Measurements from ENCODE around the gene PTPRG.

The PTPRG gene

DNA sequence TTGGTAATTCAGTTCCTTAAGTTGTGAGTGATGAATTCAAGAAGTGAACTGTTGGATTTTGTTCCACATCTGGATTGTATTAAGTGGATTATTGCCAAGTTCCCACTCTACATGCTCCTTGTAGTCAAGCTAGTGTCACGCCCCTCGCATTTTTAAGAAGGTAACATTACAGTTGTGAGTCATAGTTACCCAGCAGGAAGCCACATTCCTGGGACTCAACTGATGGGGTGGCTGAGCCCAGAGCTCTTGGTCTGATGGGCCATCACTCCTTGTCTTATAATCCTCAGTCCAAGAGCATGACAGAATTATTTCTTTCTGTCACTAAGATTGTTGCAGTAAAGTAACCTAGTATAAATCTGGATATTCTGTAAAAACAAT is 102.7 kb downstream of the PTPRG start:
- no peak for DNase-seq

DNA sequence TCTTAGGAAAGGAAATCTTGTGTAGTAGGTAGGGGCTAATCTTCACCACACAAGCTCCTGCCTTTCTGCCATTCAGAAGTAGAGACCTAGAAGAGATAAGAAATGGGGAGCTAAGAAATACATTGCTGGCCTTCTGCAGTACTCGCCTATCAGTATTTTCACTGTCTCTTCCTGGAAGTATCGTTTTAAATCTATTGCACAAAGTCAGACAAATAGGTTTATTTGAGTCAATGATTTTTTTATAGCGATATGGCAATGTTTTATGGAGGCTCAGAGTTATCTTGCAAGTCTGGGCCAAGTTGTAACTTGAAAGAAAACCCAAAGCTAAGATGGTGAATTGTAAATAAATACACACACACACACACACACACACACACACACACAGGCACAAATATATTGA is 103.8 kb downstream of the PTPRG start:
- no peak for DNase-seq

DNA sequence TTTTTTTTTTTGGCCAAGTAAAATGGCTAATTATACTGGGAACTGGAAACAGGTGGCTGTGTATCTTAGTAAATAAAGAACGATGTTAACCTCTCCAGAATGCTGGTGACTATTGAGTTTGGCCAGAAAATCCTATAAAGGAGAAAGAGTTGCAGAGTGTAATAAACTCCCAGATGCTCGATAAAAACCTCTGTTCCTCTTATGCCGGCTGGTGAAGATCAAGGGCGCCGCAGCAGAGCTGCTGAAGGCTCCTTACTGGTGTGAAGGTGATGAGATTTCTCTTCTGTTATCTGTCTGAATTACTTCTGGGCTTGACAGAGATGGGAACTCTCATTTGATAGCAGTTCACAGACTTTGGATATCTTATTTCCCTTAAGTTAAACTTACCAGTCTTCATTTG is 104.6 kb downstream of the PTPRG start:
- DNase-seq: no peak

DNA sequence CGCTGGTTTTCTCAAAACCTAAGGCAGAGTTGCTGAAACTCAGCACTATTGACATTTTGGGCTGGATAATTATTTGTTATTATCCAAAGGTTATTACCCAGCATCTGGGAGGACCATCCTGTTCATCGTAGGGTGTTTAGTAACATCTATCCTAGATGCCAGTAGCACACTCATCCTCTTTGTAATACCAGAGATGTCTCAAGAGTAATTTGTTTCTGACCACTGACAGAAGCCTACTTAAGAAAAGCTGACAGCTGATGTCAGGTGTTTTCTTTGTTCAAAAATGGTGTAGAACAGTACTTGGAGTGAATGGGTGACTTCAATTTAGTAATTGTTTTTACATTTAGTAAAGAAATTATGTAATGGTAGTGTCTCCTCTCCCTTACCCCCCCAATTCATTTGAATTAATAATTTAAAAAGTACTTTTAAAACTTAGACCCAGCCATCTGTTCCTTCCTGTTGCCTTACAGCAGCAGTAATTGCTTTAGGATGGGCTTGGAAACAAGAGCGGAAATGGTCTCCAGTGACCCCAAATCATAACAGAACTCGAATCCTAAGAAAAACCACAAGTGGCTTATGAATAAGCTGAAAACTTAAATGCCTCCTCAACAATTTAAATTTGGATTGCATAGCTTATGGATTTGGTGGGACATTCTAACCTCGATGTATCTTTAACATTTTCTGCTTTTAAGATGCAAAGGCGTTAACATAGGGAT is 105.4 kb downstream of the PTPRG start:
- DNase-seq: no peak

DNA sequence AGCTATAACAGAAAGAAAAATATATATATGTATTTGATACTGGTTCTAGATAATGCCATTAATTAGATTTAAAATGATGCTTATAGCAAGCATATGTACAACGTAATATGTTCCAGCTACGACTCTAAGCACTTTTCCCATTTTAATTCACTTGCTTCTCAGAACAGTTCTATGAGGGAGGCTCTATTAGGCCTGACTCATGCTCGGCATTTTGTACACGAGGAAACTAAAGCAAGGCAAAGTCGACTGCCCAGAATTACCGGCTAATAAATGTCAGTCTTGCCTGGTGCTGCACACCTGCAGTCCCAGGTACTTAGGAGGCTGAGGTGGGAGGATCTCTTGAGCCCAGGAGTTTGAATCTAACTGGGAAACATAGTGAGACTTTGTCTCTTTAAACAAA is 106.0 kb downstream of the PTPRG start:
- DNase-seq: no peak

DNA sequence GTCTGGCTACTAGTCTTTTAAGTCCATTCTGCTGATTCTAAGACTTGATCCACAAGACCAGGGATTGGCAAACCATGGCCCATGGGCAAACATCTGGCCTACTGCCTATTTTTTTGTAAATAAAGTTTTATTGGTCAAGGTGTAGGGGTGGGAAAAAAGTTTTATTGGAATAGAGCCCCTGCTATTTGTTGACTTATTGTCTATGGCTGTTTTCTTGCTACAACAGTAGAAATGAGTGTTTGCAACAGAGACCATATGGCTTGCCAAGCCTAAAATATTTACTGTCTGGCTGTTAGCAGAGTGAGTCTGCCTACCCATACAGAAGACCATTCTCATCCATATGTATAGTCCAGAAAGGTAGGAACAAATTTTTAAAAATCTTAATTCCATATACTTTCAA is 106.4 kb downstream of the PTPRG start:
- no peak for DNase-seq

DNA sequence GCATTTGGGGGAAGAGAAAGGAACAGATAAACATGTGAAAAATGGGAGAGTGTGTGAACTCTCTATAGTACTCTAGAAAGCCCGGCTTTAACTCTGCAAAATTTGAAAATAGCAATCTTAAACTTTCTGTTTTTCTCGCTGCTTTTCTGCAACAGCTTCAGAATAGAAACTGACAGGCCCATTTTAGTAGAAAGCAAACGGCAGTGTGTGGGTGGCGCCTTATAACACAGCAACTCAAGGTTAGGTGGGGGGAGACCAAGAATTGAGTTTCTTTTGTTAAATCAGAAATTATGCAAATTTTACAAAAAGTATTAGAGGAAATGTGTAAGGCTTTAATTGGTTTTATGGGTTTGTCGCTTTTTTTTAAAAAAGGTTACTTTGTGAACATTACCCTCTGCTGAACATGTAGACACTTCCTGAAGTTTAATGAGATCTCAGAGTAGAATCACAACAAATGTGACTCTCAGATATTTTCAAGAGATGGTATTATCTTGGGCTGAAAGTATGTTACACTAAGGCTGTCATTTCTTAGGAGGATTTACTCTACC is 107.0 kb downstream of the PTPRG start:
- DNase-seq: no peak

DNA sequence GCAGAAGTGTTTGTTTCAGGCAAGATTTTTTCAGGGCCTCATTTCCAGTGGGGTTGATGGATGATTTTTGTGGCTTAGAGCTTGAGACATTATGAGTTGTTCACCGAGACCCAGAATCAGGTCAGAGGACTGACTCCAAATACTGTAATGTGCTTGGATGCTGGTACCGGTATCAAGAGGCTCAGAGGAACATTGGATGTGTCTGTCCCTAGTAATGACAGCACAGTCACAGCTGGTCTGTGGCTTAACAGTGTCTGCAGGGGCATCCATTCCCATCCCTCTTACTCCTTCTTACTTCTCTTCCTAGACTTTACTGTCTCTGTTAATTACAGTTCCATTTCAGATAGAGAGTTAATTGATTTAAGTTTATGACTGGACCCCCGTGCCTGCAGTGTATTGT is 107.8 kb downstream of the PTPRG start:
- no peak for DNase-seq

DNA sequence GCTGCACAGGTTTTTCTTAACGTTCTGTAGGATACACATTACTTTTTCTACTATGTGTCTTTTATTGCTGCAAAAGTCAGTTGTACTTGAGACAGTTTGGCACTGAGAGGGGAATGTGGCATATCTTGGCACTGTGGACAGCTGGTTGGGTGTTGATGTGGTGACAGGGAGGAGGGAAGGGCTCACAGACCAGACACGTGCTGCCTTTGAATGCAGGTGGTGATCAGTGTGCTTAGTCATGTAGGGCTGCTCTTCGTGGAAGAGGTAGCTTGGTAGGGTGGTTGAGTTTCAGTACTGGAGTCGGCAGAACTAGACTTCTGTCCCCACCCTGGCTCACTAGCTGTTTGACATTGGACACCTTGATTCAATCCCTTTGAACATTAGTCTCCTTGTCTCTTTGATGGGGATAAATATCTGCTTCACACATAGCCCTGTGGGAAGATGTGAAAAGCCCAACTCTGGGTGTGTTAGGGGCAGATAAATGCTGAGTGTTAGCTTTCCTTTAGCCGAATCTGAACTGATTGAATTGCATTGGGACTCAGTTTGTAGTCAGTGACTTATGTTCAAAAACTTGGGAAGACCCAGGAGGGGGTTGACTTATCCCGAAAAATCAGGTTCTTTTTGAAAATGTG is 108.4 kb downstream of the PTPRG start:
- no peak for DNase-seq

DNA sequence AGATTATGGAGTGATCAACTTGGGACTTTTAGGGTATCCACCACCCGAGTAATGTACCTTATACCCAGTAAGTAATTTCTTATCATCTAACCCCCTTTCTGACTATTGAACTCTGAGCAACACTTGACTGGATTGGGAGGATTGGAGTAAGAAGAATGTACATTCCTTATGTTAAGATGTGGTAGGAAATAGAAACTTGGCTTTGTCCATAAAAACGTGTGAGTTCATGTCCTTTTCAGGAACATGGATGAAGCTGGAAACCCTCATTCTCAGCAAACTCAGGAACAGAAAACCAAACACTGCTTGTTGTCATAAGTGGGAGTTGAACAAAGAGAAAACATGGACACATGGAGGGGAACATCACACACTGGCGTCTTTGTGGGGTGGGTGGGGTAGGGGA is 112.3 kb downstream of the PTPRG start:
- no peak for DNase-seq

DNA sequence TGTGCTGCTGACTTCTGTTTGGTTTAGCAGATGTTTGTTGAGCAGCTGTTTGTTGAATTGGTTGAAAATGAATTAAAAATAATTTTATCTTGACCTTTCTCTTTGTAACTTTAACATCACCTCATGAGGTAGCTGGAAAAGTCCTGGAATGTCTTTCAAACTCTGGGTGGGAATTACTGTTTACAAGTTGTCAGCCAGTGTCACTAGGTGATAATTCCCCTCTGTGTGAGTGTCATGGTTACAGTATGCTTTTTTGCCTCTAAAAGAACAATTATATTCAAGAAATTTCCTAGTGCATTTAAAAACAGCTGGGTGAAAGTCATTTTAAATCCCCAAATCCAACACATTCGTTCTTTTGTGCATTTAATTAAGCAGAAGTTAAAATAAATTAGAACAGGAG is 113.2 kb downstream of the PTPRG start:
- no peak for DNase-seq

DNA sequence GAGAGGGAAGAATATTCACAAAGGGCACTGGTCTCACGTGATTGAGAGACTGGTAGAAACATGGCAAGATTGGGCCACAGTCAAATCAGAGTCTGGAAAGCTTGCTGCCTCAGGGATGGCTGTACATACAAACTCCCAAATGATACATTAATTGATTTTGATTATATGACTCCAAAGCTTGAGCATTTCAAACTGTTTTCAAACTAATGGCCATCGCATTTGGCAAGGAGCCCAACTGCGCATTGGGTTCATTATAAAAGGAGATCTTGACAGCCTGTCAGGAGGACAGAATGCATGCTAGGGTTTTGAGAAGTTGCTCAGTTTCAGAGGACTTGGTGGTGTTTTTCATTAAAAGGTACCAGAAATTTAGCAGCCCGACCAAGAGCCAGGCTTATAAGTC is 117.7 kb downstream of the PTPRG start:
- no peak for DNase-seq

DNA sequence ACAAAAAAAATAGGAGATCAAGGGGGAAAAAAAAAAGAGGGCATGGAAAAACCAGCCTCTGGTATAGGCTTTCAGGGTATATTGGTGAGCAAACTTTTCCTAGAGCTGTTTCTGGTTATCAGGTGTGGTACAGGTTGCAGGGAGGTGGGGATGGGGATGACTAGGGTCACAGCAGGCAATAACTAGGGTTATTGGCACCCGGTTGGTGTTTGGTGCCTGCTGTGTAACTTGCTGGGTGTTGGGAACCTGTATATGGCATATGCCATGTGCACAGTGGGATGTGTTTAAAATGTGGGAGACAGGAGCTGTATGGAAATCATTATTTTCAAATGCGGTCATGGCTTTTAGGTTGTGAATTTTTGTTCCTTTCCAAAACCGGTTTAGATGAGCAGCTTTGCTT is 119.2 kb downstream of the PTPRG start:
- no peak for DNase-seq

DNA sequence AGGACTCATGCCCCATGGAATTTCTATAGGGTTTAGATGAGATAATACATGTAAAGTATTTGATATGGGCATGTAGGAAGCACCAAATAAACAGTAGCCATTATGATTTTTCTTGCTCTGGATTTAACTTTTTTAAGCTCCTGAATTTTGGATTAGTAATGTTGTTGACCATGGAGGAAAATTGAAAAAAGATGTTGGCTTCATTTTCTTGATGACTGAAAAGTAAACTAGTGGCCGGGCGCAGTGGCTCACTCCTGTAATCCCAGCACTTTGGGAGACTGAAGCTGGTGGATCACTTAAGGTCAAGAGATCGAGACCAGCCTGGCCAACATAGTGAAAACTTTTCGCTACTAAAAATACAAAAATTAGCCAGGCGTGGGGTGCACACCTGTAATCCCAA is 120.3 kb downstream of the PTPRG start:
- DNase-seq: no peak

DNA sequence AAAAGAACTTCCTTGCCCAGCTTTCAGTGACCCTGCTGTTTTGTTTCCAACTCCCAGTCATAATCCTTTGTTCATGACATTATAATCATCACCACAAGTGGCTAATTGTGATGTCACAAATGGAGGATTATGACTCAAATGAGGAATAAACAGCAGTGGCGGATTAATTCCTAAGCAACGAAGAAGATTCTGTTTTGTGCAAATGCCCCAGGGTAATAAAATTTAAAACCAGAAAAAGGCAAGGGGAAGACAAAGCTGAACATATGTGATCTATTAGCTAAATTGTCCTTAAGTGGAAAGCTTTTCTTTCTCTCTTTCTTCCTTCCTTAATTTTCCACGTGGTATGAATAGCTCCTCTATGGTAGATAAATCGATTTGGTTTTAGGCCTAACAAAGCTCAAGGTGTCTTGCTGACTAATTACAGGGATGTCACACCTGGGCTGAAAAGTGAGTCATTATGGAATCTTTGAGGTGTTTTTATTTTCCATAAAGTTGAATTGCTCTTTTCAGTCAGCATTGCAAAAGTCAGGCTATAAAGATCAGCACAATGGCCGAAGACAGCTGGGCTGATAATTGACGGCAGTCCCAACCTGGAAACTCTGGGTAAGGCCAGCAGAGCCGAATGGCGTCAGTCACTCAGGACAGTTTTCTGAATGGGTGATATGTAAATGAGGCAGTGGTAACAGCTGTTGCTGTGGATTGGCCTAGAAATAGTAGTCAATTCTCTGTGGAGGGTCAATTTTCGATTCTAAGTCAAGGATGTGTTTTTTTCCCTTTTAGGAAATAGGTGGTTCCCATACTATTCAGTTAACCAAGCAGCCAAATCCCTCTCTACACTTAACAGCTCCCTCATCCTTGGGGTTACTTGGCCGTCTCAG is 121.5 kb downstream of the PTPRG start:
- DNase-seq: no peak

DNA sequence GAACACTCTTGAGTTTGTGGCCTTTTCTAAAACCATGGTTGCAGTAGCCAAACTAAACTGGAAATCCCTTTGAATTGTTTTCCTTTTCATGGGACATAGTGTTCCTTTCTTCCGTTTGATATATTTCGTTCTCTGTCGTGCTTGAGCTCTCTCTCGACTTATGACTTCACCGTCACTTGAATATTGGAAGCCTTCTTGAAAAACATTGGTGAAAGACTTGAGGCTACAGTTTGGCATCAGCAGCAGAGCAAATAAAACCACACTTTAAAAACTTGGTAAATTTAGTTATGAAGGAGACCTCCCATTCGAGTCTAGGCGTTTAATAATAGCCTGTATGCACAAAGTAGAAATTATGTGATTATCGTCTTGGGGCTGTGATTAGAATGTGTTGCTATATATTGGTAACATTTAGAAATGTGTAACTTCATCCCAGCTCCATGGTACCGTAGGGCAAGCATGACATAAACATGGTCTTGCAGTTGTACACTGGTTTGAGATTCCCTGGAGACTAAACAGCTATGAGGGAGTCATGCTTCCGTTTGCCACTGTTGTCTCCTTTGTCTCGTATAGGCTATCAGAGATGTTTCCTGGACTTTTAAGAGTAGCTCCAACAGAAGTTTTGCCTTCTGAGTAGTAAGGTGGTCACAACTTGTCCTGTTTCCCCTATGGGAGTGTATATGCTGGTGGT is 122.3 kb downstream of the PTPRG start:
- DNase-seq: no peak

DNA sequence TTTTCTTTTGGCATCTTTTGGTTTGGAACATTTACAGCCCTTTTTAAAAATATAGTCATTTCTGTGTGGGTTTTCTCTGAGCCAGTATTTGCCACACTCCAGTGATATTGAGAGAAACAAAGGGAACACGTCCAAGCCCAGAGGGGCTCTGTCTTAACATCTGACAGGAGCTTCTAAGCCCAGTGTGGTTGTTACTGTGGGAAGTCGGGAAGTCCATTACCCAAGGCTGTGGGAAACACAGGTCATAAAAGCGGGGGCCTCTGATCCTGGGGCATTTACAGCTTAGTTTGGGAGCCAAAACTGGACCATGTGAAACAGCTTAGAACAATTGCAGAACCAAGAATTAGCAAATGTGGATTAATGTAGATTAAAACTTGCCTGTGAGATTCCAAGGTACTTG is 123.0 kb downstream of the PTPRG start:
- no peak for DNase-seq

DNA sequence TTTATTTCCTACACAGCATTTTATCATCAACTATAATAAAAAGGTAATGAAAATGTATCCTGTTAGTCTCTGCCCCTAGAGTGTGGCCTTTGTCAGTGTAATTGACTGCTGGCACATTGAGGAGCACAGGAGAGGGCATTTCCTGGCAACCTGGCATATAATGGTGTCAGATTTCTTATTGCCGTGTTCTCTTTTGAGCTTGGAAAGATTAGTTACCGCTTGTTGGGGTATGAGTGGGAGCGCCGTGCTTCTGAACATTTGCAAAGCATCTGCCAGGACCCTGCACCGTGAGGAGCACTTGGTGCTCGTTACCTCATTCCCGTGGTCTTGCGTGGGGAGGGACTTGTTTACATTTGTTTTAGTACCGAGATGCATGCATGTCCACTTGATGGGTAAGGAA is 124.4 kb downstream of the PTPRG start:
- DNase-seq: no peak

DNA sequence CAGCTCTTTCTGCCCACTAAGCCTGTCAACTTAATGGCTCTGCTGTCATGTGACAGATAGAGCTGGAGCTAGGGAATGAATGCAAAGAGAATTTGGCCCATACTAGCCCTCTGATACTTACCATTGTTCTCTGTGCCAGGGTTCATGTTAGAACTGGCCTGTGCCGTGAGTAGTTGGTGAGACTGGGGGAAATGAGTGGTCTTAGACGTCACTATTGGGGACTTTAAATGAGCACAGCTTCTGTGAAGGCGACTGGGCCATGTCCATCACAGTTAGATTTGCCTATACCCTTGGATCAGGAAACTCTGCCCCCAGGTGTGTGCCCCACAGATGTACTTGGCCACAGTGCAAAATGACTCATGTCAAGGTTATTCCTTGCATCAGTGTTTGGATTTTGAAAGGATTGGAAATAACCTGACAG is 124.9 kb downstream of the PTPRG start:
- no peak for DNase-seq

DNA sequence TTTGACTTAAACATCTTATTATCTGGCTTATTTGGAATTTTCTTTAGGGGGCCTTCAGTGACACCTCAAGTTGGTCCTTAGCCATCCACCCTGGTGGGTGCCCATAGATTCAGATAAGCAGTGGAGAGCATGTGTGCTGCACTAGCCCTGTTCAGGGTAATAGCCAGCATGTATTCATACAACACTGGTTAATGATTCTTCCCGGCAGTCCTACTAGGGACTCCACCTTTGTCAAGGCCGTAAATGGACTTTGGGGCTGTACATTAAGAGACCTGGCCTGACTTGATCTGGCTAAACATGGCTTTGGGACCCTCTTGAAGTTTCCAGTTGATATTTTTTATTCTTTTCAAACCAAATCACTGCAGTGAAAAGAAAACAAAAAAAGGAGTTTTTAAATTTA is 125.8 kb downstream of the PTPRG start:
- DNase-seq: no peak

DNA sequence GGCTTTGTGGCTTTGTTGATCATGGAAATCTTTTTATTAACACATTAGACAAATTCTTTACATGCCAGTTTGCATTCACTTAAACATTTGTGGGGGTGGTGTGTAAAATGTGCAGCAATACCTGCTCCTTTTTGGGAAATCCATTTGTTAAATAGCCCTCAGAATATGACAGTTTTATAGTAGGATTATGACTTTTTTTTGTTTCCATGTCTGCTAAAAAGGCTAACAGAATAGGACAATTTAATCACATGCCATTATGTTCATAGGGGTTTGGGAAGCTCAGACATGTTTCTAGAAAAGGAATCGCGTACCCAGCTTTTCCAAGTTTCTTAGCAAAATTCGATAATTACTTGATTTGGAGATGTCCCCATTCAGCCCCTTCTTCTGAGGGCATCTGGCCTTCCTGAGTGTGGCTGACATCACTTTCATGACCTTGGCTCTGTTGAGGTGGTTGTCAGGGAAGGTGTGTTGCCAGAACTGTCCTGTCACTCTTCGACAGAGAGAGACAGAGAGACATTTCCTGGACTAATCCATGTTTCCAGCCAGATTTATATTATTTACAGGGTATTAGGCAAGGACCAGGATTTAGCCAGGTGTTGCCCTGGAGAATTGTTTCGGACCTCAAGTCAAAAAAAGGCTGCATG is 126.4 kb downstream of the PTPRG start:
- no peak for DNase-seq

DNA sequence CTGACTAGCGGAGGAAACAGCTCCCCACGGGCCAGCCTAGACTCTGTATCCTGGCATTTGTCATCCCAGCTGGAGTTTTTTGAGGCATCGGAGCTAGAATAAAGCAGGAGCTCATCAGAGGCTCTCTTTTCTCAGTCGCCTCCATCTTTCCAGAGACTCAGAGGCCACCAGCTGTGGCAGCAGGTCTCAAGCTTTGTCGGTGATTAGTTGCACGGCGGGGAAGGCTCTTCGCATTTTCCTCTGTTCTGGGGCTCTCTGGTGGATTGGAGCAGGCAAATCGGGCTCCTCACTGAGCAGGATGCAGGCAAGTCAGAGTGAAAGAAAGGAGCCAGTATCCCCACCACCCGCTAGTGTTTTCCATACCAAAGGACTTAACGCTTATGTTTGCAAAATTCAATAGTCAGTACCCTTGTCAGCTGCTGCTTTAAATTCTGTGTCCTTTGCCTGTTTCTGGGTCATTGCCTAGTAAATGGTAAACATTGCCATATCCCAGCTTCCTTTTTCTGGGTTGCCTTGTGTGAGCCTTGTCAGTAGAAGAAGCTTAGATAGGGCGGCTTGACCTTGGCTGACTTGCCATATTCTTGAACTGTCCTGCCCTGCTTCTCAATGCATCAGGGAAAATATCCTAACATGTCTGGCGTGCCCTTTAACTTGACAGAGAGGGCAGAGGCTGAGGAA is 127.1 kb downstream of the PTPRG start:
- no peak for DNase-seq
